ENCODE results near the gene PHLPP1.

DNA sequence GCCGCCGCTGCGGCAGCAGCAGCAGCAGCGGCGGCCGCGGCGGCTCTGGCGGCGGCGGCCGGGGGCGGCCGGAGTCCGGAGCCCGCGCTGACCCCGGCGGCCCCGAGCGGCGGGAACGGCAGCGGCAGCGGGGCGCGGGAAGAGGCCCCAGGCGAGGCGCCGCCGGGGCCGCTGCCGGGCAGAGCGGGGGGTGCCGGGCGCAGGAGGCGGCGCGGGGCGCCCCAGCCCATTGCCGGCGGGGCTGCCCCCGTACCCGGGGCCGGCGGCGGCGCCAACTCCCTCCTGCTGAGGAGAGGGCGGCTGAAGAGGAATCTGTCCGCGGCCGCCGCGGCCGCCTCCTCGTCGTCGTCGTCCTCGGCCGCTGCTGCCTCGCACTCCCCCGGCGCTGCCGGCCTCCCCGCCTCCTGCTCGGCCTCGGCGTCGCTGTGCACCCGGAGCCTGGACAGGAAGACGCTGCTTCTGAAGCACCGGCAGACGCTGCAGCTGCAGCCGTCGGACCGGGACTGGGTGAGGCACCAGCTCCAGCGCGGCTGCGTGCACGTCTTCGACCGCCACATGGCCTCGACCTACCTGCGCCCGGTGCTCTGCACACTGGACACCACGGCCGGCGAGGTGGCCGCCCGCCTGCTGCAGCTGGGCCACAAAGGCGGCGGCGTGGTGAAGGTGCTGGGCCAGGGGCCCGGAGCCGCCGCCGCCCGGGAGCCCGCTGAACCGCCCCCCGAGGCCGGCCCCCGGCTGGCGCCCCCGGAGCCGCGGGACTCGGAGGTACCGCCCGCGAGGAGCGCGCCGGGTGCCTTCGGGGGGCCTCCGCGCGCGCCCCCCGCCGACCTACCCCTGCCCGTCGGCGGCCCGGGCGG lies 646 bp downstream of the PHLPP1 start:
- TF ChIP-seq, protein P1, sequence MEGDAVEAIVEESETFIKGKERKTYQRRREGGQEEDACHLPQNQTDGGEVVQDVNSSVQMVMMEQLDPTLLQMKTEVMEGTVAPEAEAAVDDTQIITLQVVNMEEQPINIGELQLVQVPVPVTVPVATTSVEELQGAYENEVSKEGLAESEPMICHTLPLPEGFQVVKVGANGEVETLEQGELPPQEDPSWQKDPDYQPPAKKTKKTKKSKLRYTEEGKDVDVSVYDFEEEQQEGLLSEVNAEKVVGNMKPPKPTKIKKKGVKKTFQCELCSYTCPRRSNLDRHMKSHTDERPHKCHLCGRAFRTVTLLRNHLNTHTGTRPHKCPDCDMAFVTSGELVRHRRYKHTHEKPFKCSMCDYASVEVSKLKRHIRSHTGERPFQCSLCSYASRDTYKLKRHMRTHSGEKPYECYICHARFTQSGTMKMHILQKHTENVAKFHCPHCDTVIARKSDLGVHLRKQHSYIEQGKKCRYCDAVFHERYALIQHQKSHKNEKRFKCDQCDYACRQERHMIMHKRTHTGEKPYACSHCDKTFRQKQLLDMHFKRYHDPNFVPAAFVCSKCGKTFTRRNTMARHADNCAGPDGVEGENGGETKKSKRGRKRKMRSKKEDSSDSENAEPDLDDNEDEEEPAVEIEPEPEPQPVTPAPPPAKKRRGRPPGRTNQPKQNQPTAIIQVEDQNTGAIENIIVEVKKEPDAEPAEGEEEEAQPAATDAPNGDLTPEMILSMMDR (conservative IDR thresholded peaks at IDR 0.05; ENCODE audit: low read depth, low read length) = no peak
- no peak for TF ChIP-seq EZH2 (IDR thresholded peaks at IDR 0.05; ENCODE audit: borderline replicate concordance, low read depth, low read length, poor library complexity, severe bottlenecking)
